ENCODE results near the gene MYH7. TPM values are rescaled to one million over a fixed set of nuclear protein-coding genes. Genes with fewer than 3 reads are reported as not detected.

The MYH7 gene
- total RNA-seq, 1 experiment from 2014 or later, result not detected

- TF ChIP-seq ZNF532 (CRISPR knock-in tag; IDR thresholded peaks at IDR 0.05; ENCODE audit: borderline replicate concordance), result no peak
- no peak for TF ChIP-seq CREM (CRISPR knock-in tag; IDR thresholded peaks at IDR 0.05)
Observed at GRCh38 chr14:23452237-23452636, 16.8 kb upstream of the MYH7 start (continued).

GRCh38 chr14:23450379-23450778 lies 14.9 kb upstream of the MYH7 start:
- ChIA-PET CTCF (interaction anchor here (0.8 to 1.2 kb wide), 4 partner anchors 68 to 156 kb away, joined by 3 to 5 read pairs (median 4); partner anchors contain the start of gene CMTM5), POLR2A (no interaction called here)
- Mint-ChIP-seq H3K36me3 (no peaks in the 10 kb centered on the region), H3K27me3 (ENCODE audit: low read depth) (no peaks in the 10 kb centered on the region; the same call in 1 of the 2 replicates), H3K9me3 (no peaks in the 10 kb centered on the region), H3K4me3 (no peak overlapping the region), H3K27ac (no peak overlapping the region), H3K4me1 (peaks cover 11% of the 10 kb centered on the region)
- TF ChIP-seq ERG (CRISPR knock-in tag; IDR thresholded peaks at IDR 0.05) (no peak), ATF3 (CRISPR knock-in tag; conservative IDR thresholded peaks at IDR 0.05) (peak; percentile 76; the same call in 1 of the 2 replicates)
- peak; percentile 78 for ATAC-seq
- DNase-seq (ENCODE audit: low spot score), result peak; percentile 47

GRCh38 chr14:23449314-23449713 lies 13.9 kb upstream of the MYH7 start:
- Mint-ChIP-seq H3K36me3 (no peaks in the 10 kb centered on the region), H3K4me1 (peaks cover 11% of the 10 kb centered on the region), H3K4me3 (no peak overlapping the region), H3K27ac (no peak overlapping the region), H3K9me3 (no peaks in the 10 kb centered on the region), H3K27me3 (ENCODE audit: low read depth) (peaks cover 3% of the 10 kb centered on the region; the same call in 1 of the 2 replicates)
- CTCF ChIA-PET, result no interaction called here
- DNase-seq (ENCODE audit: low spot score), result no peak
- POLR2A ChIA-PET, result no interaction called here
- TF ChIP-seq TEAD1 (CRISPR knock-in tag; IDR thresholded peaks at IDR 0.05) (no peak), ZNF317 (CRISPR knock-in tag; IDR thresholded peaks at IDR 0.05; ENCODE audit: borderline replicate concordance, low read depth) (no peak), IRF2 (CRISPR knock-in tag; IDR thresholded peaks at IDR 0.05; ENCODE audit: borderline replicate concordance, low read depth) (no peak), SOX15 (CRISPR knock-in tag; IDR thresholded peaks at IDR 0.05) (no peak), ZBTB21 (CRISPR knock-in tag; IDR thresholded peaks at IDR 0.05; ENCODE audit: borderline replicate concordance) (no peak), SMAD3 (CRISPR knock-in tag; IDR thresholded peaks at IDR 0.05; ENCODE audit: borderline replicate concordance) (no peak), CREB1 (CRISPR knock-in tag; IDR thresholded peaks at IDR 0.05) (no peak), E2F4 (CRISPR knock-in tag; IDR thresholded peaks at IDR 0.05; ENCODE audit: borderline replicate concordance, low read depth) (no peak), RELA (CRISPR knock-in tag; IDR thresholded peaks at IDR 0.05; ENCODE audit: borderline replicate concordance) (no peak), MLX (CRISPR knock-in tag; IDR thresholded peaks at IDR 0.05) (no peak), ATF3 (CRISPR knock-in tag; conservative IDR thresholded peaks at IDR 0.05) (no peak), AFF4 (CRISPR knock-in tag; IDR thresholded peaks at IDR 0.05; ENCODE audit: borderline replicate concordance) (no peak)
- ATAC-seq, result no peak

Measured in WTC11 (cell line).